ENCODE measurements around the gene SNRPD3.

GRCh38 chr22:24585461-24585860, 29.7 kb downstream of the SNRPD3 start:
- TF ChIP-seq CTCF (IDR thresholded peaks at IDR 0.05; ENCODE audit: low read depth, low read length) (no peak), EZH2phosphoT487 (IDR thresholded peaks at IDR 0.05; ENCODE audit: low read depth) (no peak)
